Stimulated activated naive B cell treated with anti-CD40 and anti-IgM and Interleukin-4, amounts not matched to agents 10 μg/mL and 1 μg/mL and 100 μg/mL, for 72 hours (primary cell): Measurements from ENCODE around the gene KCND3.

Experiments used
- ATAC-seq, 2 donors: fragments of 150-1000 bp; cut with Tn5 transposase; replicated peaks; 2 replicates each; pipeline ENCODE4 v1.10.0; 2021; ENCODE audit warnings: moderate library complexity in 1 of 2
- DNase-seq: peaks from one replicate; pipeline ENCODE4 v3.0.0; 2021
- H3K27ac Mint-ChIP-seq: one replicate; pipeline ENCODE4 v1.8.0; 2022; ENCODE audit warnings: mild to moderate bottlenecking, mixed read lengths
- H3K27me3 Mint-ChIP-seq, 2 donors: one replicate each; pipeline ENCODE4 v1.8.0; 2022; ENCODE audit warnings: mixed read lengths in 2 of 2
- H3K36me3 Mint-ChIP-seq, 2 donors: one replicate each; pipeline ENCODE4 v1.8.0; 2022; ENCODE audit warnings: mixed read lengths in 2 of 2, mild to moderate bottlenecking in 1 of 2
- H3K4me1 Mint-ChIP-seq, 2 donors: one replicate each; pipeline ENCODE4 v1.8.0; 2022; ENCODE audit warnings: mixed read lengths in 2 of 2, mild to moderate bottlenecking in 1 of 2
- H3K4me3 Mint-ChIP-seq, 2 donors: one replicate each; pipeline ENCODE4 v1.8.0; 2022; ENCODE audit warnings: mild to moderate bottlenecking in 2 of 2, mixed read lengths in 2 of 2, moderate library complexity in 1 of 2
- H3K9me3 Mint-ChIP-seq, 2 donors: one replicate each; pipeline ENCODE4 v1.8.0; 2022; ENCODE audit warnings: mixed read lengths in 2 of 2, mild to moderate bottlenecking in 1 of 2

KCND3 gene

DNA sequence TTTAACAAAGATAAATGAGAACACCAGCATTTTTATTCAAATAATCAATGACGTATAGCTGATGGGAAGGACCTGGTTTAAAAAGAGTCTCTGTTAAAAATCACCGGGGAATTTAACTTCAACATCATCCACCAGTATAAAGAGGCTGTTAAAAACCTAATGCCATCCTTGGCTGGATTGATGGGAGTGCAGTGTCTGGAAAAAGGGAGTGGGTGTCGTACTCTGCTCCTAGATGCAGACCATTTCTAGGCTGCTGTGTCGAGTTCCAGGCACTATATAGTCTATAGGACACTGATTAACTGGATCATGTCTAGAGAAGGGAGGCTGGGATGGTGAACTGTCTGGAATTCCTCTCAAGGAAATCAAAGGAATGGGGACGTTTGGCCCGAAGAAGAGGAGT is 197.7 kb downstream of the KCND3 start:
- Mint-ChIP-seq H3K4me1 (peaks cover 5 to 7% of the 10 kb centered on the region in 2 donors), H3K9me3 (no peaks in the 10 kb centered on the region), H3K27me3 (peaks cover 33 to 57% of the 10 kb centered on the region in 2 donors), H3K36me3 (no peaks in the 10 kb centered on the region), H3K27ac (no peak overlapping the region), H3K4me3 (no peak overlapping the region)
- DNase-seq (no peak), ATAC-seq (no peak)

DNA sequence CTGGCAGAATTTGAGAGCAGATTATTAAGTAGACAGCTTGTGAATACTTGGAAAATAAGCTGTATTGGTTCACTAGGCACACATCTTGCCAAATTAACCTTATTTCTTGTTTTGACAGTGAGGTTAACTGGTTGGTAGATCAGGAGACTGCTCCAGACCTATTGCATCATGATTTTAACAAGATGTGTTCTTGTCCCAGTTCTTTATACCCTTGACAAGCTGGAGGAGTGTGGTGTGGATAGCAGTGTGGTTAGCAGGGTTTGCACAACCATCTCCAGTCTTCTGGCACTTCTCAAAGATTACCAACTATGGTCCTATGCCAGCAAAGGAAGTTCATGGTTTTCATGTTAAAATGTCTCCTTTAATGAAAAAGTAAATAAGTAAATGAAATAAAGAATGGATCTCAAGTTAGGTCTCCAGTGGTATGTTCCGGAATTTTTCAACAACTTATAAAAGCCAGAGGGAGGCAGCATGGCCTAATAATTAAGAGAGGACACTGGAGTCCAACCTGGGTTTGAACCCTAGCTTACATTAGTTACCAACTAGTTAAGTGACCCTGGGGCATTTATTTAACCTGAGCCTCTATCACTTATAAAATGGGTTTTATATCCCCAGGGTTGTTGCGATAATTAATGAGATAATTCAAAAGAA is 199.7 kb downstream of the KCND3 start:
- DNase-seq (no peak), ATAC-seq (no peak)
- peaks cover 45 to 70% of the 10 kb centered on the region in 2 donors for H3K27me3 Mint-ChIP-seq
- H3K9me3 Mint-ChIP-seq: no peaks in the 10 kb centered on the region
- H3K4me3 Mint-ChIP-seq: no peak overlapping the region
- peaks cover 5 to 7% of the 10 kb centered on the region in 2 donors for H3K4me1 Mint-ChIP-seq
- H3K36me3 Mint-ChIP-seq: no peaks in the 10 kb centered on the region
- H3K27ac Mint-ChIP-seq: no peak overlapping the region

DNA sequence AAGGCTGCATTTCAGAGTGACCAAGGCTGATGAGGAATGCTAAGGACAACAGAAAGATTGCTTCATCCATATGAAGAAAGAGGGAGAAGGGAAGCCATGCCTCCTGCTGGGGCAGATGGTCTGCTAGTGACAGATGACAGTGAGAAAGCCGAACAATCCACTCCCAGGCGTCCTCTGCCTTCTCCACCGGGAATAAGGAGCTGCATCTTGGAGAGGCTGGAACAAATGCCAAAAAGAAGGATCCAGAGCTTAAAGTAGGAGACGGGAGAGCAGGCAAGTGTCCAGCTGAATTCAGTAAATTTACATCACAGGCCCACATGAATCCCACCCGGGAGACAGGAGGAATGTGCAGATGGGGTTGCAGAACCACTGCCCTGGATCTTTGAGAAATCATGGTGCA is 200.3 kb downstream of the KCND3 start:
- Mint-ChIP-seq H3K4me1 (peaks cover 5 to 7% of the 10 kb centered on the region in 2 donors), H3K4me3 (no peak overlapping the region), H3K27ac (no peak overlapping the region), H3K36me3 (no peaks in the 10 kb centered on the region), H3K27me3 (peaks cover 49 to 65% of the 10 kb centered on the region in 2 donors), H3K9me3 (no peaks in the 10 kb centered on the region)
- no peak for DNase-seq
- ATAC-seq: no peak

DNA sequence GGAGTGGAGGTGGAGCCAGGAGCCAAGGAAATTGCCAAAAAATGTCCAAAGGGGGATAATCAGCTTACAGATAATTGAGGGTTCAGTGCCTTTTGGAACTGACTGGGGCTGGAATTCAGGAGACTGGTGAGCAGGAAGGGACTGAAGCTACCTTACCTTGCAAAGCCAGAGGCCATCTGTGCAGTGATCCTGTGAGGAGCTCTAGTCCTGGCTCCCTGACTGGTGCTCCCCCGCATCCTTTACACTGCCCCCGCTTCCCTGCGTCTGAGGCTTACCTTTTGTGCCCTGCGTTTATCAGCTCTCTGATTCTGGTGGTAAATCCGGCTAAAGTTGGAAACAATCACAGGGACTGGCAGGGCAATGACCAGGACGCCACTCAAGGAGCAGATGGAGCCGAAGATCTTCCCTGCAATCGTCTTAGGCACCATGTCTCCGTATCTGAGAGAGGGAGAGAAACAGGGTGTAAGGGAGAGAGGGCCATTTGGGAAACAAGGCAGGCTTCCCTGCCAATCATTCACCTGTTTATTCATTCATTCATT is 202.7 kb downstream of the KCND3 start:
- Mint-ChIP-seq H3K27me3 (peaks cover 49 to 57% of the 10 kb centered on the region in 2 donors), H3K36me3 (no peaks in the 10 kb centered on the region), H3K9me3 (no peaks in the 10 kb centered on the region), H3K27ac (no peak overlapping the region), H3K4me3 (no peak overlapping the region), H3K4me1 (peaks cover 3 to 7% of the 10 kb centered on the region in 2 donors)
- no peak for DNase-seq
- ATAC-seq: no peak

DNA sequence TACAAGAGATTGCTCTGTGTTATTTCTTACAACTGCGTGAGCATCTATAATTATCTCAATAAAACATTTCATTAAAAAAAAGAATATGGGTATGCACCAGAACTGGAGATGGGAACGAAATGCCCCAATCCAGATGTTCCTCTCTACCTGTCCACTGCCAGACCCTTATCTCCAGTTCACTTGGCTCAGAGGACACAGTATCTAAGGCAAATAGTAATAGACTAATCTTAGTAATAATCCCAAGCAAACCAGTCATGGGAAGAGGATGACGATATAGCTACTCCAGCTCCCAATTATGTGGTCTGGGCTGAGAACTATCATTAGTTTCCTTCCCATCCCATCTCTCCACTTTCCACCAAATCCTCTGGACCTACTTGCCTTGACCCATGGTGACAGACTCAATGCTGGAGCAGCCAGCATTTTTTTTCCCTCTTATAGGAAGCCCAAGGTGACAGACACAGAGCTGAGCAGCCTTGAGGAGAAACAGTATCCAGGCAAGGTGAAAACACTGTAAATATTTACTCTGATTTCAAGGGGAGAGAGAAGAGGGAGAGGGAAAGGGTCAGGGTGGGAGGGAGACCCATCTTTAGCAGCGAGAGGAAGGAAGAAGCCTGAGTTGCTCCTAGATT is 205.1 kb downstream of the KCND3 start:
- no peaks in the 10 kb centered on the region for H3K4me1 Mint-ChIP-seq
- DNase-seq (no peak), ATAC-seq (no peak)
- peaks cover 34 to 51% of the 10 kb centered on the region in 2 donors for H3K27me3 Mint-ChIP-seq
- H3K36me3 Mint-ChIP-seq: no peaks in the 10 kb centered on the region
- no peak overlapping the region for H3K4me3 Mint-ChIP-seq
- no peaks in the 10 kb centered on the region for H3K9me3 Mint-ChIP-seq
- no peak overlapping the region for H3K27ac Mint-ChIP-seq

DNA sequence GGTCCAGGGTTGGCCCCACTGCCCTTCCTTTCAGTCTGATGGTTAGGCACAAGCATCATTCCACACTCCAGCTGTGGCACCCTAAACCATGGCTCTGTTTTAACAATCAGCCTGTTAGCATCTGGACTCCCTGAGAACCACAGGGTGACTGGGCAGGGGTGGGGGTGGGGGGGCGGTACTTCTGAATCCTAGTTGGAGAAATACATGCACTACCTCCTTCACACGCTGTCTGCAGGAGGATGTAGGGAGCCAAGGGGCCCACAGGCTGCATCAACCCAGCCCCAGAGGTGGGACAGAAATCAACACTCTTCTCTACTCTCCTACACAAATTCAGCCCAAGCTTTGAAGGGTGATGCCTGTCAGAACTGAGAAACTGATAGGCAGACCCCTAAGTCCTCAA is 209.9 kb downstream of the KCND3 start:
- ATAC-seq: no peak
- Mint-ChIP-seq H3K27ac (no peak overlapping the region), H3K36me3 (peaks cover 0 to 12% of the 10 kb centered on the region in 2 donors), H3K9me3 (no peaks in the 10 kb centered on the region), H3K4me3 (no peak overlapping the region), H3K27me3 (peaks cover 21 to 23% of the 10 kb centered on the region in 2 donors), H3K4me1 (no peaks in the 10 kb centered on the region)
- DNase-seq: no peak

DNA sequence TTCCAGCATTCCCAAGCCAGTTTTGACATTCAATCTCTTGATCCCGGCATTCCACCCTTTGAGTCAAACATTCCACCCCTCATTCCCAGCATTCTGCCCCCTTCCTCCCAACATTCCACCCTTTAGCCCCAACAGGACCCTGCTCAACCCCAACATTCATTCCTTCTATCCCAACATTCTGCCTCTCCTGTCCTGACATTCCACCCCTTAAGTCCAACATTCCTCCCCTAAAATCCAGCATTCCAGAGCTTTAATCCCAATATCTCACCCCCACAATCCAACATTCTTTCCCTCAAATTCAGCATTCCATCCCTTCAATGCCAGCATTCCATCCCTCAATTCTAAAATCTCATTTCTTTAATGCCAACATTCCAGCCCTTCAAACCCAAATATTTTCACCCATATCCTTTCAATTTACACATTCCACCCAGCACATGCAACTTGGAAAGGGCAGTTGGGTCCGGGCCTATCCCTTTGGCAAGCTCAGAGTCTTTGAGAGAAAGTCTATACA is 210.9 kb downstream of the KCND3 start:
- peaks cover 19 to 22% of the 10 kb centered on the region in 2 donors for H3K27me3 Mint-ChIP-seq
- no peak overlapping the region for H3K27ac Mint-ChIP-seq
- H3K4me1 Mint-ChIP-seq: no peaks in the 10 kb centered on the region
- no peak overlapping the region for H3K4me3 Mint-ChIP-seq
- H3K9me3 Mint-ChIP-seq: no peaks in the 10 kb centered on the region
- peaks cover 0 to 12% of the 10 kb centered on the region in 2 donors for H3K36me3 Mint-ChIP-seq
- DNase-seq (no peak), ATAC-seq (no peak)

- H3K4me1 Mint-ChIP-seq: no peaks in the 10 kb centered on the region
- H3K27me3 Mint-ChIP-seq: peaks cover 15 to 17% of the 10 kb centered on the region in 2 donors
- H3K27ac Mint-ChIP-seq: no peak overlapping the region
- peaks cover 0 to 12% of the 10 kb centered on the region in 2 donors for H3K36me3 Mint-ChIP-seq
- H3K4me3 Mint-ChIP-seq: no peak overlapping the region
- no peaks in the 10 kb centered on the region for H3K9me3 Mint-ChIP-seq
- DNase-seq (no peak), ATAC-seq (no peak)
Measured at GRCh38 chr1:111778066-111778465, 211.4 kb downstream of the KCND3 start.

DNA sequence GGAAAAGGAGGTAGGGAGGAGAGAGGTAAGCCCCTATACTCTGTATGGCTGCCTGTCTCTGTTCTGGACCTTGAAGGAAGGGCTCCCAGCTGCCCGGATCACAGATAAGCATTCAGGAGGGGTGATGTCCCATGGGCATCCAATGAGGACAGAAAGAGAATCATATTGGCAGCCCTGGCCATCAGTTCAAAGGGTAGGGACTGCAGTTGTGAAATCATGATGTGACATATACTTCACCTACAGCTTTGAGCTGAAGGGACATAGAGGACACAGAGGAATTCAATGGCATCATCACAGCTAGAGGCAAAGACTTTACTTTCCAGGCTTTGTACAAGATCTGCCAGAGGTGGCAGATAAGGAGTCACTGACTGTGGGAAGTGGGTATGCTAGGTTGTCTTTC is 212.2 kb downstream of the KCND3 start:
- no peak for ATAC-seq
- peaks cover 0 to 12% of the 10 kb centered on the region in 2 donors for H3K36me3 Mint-ChIP-seq
- H3K9me3 Mint-ChIP-seq: no peaks in the 10 kb centered on the region
- peaks cover 12 to 14% of the 10 kb centered on the region in 2 donors for H3K27me3 Mint-ChIP-seq
- no peak overlapping the region for H3K4me3 Mint-ChIP-seq
- no peak overlapping the region for H3K27ac Mint-ChIP-seq
- no peaks in the 10 kb centered on the region for H3K4me1 Mint-ChIP-seq
- no peak for DNase-seq

- H3K9me3 Mint-ChIP-seq: no peaks in the 10 kb centered on the region
- no peak for DNase-seq
- no peak overlapping the region for H3K27ac Mint-ChIP-seq
- no peak overlapping the region for H3K4me3 Mint-ChIP-seq
- no peaks in the 10 kb centered on the region for H3K4me1 Mint-ChIP-seq
- peaks cover 12 to 14% of the 10 kb centered on the region in 2 donors for H3K27me3 Mint-ChIP-seq
- ATAC-seq: no peak
- H3K36me3 Mint-ChIP-seq: peaks cover 0 to 15% of the 10 kb centered on the region in 2 donors
Measured at GRCh38 chr1:111776861-111777260, 212.6 kb downstream of the KCND3 start.

GRCh38 chr1:111776391-111776790 is 213.1 kb downstream of the KCND3 start:
- H3K4me1 Mint-ChIP-seq: no peaks in the 10 kb centered on the region
- no peak overlapping the region for H3K4me3 Mint-ChIP-seq
- ATAC-seq (no peak), DNase-seq (no peak)
- H3K27ac Mint-ChIP-seq: no peak overlapping the region
- H3K27me3 Mint-ChIP-seq: peaks cover 11 to 12% of the 10 kb centered on the region in 2 donors
- no peaks in the 10 kb centered on the region for H3K9me3 Mint-ChIP-seq
- H3K36me3 Mint-ChIP-seq: peaks cover 0 to 15% of the 10 kb centered on the region in 2 donors

GRCh38 chr1:111775966-111776365 is 213.5 kb downstream of the KCND3 start:
- no peak for ATAC-seq
- Mint-ChIP-seq H3K4me3 (no peak overlapping the region), H3K27me3 (peaks cover 7 to 12% of the 10 kb centered on the region in 2 donors), H3K36me3 (peaks cover 0 to 15% of the 10 kb centered on the region in 2 donors), H3K27ac (no peak overlapping the region), H3K9me3 (no peaks in the 10 kb centered on the region), H3K4me1 (no peaks in the 10 kb centered on the region)
- DNase-seq: no peak

GRCh38 chr1:111770916-111771315 is 218.6 kb downstream of the KCND3 start:
- DNase-seq (no peak), ATAC-seq (no peak)
- H3K9me3 Mint-ChIP-seq: no peaks in the 10 kb centered on the region
- no peaks in the 10 kb centered on the region for H3K4me1 Mint-ChIP-seq
- no peaks in the 10 kb centered on the region for H3K27me3 Mint-ChIP-seq
- peak overlapping the region; percentile 34 for H3K27ac Mint-ChIP-seq
- no peak overlapping the region for H3K4me3 Mint-ChIP-seq
- peaks cover 5 to 10% of the 10 kb centered on the region in 2 donors for H3K36me3 Mint-ChIP-seq

DNA sequence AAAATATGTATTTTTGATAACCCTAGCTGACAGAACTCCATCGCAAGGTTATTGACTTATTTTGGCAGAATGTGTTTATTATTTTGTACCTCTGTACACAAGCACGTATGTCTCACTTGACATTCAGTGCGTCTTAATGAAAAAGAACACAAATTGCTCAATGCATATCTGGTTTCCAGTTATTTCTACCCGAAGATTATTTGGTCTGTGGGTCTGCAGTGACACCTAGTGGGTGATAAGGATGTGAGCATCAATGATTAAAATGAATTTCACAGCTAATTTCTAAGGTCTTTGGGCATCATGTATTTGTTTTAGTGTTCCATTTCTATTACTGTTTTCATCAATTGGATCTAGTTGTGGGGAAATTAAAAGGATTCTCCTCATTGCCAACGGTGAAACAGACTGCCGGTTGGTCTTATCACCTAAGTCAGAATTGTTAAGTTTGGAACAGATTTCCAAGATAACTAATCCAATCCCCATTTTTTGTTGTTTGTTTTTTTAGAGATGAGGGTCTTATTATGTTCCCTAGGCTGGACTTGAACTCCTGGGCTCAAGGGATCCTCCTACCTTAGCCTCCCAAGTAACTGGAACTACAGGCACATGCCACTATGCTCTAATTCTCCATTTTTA is 219.8 kb downstream of the KCND3 start:
- Mint-ChIP-seq H3K36me3 (peaks cover 8 to 21% of the 10 kb centered on the region in 2 donors), H3K27me3 (no peaks in the 10 kb centered on the region), H3K4me3 (no peak overlapping the region), H3K9me3 (no peaks in the 10 kb centered on the region), H3K27ac (no peak overlapping the region), H3K4me1 (peaks cover 0 to 1% of the 10 kb centered on the region in 2 donors)
- ATAC-seq: peak; percentile 41 to 52
- no peak for DNase-seq
